NCI-H2227 treated with DMSO at 0.1 percent for 48 hours (cell line): ENCODE results near the gene SCARB1.

Source experiments
- DNase-seq: peaks from one replicate; lab custom pipeline; 2025; lab: John Stamatoyannopoulos, UW

SCARB1 gene

DNA sequence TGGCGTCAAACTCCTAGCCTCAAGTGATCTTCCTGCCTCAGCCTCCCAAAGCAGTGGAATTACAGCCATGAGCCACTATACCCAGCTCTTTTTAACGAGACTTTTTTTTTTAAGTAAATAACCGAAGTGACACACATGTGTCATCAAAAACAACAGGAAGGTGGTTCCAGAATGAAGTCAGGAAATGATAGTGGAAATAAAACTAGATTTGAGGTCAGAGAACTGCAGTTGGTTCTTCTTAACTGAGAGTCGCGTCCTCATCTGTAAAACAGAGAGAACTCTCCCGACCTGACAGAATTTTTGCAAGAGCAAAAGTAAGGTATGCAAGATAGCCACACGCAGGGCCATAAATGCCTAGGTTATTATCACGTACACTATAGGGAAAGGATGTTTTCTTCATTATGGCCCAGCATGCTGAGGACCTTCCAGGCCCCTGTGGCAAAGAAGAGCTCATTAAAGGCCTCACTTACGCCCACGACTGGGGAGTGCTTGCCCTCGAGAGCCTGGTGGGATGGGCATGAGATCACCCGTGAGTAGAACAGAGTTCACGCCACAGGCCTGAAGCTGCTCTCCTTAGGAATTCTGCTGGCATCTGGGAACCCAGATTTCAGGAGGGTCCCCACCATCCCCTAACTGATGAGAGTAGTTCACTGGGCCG is 67.2 kb downstream of the SCARB1 start:
- no peak for DNase-seq

DNA sequence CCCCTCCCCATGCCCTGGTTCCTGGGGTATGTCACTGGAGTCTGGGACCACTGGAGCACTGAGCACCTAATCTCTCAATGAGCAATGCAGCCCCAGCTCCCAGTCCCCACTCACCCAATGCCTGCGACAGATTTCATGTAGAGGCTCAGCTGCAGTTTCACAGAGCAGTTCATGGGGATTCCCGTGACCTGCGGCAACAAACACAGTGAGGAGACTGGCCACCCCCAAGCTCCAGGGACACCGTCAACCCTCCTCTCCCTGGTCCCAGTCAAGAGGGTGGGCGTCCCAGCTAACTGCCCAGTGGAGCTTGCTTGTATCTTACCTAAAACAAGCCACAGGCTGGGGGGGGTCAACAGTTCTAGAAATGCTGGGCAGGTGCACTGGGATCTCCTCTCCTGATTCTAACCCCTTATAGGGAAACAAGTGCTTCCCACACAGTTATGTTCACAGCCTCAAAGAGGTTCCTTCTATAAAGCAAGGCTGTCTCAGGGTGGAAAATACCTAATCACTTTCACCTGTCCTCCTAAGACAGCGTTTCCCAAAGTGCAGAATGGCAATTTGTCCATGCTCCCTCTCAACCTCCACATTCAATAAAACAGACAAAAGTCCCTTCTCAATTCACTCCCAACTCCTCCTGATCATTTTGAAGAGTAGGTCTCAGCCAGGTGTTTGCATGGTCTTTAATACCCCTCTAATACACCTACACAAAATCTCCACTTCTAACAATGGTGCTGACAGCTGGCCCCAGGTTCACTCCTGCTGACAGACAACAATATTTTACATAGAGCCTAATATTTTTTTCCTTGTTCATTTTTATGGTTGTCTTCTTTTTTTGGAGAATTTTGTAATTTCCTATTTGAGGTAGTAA is 68.3 kb downstream of the SCARB1 start:
- DNase-seq = no peak

DNA sequence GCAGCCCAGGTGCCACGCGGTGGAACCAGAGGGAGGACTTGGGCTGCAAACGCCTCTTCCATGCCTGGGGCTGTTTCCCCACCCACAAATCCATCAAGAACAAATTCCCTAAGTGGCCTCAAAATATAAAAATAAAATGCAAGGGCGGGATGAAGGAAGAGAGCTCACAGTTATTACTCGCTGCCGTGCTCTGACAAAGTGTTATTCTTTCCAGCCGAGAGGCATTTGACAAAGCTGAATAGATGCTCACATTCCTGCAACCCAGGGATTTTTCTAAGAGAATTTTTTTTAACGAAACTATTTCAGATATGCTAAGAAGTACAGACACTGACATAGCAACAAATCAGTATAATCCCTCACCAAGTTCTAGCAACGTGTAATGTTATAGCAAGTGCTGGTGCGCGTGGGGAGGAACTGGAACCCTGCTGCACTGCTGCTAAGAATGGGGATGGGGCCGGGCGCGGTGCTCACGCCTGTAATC is 70.7 kb downstream of the SCARB1 start:
- DNase-seq = no peak

DNA sequence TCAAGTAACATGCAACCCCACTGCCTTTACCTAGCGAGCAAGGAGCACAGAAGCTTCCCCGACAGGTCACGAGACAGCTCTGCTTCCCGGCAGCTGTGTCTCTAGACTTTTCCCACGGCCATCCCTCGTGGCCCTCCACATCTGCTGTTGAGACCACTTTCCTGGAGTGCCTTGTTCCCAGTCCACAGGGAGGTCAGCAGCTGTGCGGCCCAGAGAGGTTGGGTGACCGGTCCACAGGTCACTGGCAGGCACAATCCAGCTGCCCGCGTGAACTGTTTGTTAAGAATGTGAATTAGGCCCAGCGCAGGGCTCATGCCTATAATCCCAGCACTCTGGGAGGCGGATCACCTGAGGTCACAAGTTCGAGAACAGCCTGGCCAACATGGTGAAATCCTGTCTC is 71.5 kb downstream of the SCARB1 start:
- no peak for DNase-seq

DNA sequence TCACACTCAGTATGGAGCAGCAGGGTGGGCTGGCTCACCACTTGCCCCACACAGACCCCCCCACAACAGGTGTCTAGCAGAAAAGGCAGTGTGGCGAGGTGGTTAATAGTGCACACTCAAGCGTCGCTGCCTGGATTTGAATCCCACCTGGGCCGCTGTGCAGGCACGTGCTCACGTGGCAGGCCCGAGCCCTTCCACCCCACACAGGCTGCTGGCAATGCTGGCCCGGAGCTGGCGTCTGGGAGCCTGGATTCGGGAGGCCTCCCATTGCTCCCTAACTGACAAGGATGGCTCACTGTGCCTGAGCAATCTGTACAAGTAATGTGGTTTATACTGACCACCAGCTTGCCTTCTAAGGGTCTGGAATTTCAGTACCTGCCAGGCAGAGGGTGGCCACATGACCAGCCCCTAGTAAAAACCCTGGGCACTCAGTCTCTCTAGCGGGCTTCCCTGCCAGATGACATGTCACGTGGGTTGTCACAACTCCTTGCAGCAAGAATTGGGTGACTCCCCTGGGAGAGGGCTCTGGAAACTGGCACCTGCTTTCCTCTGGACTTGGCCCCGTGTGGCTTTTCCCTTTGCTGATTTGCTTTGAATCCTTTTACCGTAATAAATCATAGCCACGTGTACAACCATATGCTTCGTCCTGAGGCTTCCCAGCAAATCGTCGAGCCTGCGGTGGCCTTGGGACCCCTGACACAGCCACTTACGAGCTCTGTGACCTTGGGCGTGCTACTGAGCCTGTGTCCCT is 72.8 kb downstream of the SCARB1 start:
- no peak for DNase-seq

DNA sequence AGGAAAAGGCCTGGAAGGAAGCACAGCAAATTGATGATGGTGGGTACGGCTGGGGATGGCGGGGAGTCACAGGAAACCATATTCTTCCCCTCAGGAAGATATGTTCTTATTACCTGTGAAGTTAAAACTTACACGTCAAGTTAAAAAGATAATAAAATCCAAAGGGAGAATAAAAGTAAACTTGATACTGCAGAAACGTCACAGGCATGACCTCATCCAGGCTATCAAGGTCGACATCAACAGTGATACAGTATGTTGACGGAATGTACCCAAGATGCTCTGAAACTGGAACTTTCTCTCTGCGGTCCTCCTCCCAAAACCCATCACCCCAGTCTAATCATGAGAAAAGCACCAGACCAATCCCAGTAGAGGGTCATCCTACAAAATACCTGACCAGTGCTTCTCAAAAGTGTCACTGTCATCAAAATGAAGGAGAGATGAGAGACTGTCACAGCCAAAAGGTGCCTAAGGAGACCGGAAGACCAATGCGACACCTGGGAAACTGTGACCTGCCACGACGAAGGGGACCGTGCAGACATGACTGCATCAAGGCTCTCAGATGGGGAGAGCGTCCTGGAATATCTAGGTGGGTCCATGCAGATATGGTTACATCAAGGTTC is 74.6 kb downstream of the SCARB1 start:
- DNase-seq = no peak

DNA sequence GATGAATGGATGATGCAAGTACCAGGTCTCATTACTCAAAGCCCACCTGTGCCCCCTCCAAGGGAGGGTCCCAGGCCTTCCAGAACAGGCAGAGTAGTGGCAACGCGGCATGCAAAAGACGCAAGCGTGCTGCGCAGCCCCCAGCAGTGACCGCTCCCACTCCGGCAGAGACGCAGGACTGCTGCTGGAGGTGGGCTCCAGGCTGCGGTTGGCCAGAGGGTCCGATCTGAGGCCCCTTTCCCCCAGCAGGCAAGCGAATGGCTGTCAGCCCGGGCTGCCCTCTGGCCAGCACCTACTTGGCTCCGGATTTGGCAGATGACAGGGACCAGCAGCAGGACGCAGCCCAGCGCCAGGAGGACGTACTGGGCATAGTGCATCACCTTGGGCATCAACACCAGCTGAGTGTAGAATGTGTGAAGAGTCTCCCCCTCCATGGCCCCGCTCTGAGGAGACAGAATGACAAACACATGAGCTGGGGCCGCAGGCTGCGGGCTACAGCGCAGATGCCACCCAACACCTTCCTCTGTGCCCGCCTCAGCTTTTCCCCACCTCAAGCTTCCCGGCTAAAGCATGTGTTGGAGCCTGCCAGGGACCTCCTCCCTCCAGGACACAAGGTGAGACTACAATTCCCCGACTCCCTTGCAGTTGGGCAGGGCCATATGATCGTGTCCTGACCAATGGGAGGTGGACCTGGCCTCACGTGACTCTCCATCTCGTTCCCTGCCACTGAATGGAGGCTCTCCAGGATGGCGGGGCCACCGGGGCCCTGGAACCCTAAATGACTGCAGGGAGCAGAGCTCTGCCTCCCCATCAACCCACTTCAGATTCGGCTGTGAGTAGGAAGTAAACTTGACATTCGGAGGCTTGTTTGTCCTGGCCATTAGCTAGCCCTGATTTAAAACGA is 77.4 kb downstream of the SCARB1 start:
- peak; percentile 91 for DNase-seq

DNA sequence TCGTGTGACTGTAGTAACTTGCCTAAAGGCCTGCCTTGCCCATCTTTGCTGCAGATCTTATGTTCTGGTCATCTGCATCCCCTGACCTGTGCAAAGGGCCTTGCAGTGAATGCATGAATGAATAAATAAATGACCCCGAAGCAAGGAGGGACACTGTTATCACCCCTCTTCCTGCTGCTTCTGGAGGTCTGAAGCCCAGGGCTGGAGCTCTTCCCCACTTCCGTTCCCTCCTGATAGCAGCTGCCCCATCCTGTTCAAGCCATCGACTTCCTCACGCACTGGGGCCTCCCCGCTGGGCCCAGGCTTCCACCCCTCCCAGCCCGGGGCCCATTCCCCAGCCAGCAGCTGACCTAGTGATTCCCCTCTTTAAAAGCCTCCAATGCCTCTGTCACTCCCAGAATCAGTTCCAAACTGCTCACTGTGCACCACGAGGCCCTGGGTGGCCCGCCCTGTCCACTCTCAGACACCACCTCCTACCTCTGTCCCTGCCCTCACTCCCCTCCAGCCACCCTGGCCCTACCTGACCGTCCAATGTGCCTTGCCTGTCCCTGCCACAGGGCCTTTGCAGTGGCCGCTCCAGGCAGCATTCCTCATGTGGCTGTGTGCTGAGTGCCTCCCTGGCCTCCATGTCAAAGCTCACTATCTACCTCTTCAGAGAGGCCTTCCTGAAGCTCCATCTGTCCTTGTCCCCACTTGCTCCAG is 78.6 kb downstream of the SCARB1 start:
- DNase-seq = no peak

DNA sequence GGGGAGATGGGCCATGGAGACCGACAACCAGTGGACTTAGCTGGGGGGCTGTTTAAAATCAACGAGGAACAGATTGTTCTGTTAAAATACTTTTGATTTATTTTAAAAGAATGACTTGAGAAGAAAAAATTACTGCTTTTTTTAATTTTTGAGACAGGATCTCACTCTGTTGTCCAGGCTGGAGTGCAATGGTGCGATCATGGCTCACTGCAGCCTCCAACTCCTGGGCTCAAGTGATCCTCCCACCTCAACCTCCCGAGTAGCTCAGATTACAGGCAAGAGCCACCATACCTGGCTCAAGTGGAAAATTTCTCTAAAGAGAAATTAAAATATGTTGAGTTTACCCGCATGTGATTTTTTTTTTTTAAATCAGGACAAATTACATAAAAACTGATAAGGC is 80.6 kb downstream of the SCARB1 start:
- DNase-seq = no peak

DNA sequence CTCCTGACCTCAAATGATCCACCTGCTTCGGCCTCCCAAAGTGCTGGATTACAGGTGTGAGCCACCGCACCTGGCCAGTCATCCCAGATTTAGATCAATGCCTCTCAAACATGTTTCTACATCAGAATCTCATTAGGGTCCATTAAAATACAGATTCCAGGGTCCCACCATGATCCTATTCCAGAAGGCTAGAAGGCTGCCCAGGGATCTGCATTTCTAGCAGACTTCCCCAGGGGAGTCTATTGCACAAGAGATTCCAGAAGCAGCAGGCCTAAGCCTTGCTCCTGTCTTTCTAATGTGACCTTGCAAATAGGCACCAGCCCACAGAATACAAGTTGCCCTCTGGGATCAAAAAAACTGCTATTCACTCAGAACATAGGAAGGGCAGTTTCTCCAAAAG is 81.5 kb downstream of the SCARB1 start:
- DNase-seq = no peak

DNA sequence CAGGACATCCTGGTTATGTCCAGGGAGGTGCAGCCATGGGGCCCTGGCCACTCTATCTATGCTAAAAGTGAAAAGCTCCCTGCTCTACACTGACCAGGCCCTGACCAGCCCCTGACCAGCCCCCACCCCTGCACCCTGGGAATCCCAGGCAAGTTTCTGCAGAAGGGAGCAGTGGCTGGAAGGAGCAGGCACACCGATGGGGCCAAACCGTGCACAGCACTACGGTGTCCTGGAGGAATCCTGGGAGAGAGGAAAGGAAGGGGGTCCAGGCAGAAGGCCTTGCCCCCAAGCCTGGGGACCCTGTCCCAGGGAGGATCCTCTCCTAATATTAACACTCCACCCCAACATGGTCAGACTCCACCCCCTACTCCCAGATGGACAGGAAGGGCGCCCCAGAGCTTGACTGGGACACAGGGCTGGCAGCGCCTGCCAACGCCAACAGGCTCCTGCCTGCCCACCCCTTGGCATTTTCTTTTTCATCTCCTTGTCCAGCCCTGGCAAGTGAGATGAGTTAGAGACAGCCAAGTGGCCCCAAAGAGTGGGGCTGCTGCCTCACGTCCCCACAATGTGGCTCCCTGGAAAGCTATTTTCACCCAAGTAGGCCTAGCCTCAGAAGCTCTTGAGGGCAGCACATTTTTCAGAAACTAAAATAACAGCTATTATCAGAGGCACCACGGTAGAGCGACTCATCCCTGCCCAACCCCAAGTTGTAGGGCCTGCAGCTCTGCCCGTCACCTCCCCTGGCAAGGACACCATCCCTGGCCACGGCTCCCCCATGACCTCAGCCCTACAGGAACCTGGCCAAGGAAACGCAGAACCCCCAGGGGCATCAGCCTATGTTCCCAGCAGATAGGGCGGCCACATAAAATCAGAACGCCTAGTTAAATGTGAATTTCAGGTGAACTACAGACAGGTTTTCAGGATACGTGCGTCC is 82.6 kb downstream of the SCARB1 start:
- DNase-seq = no peak

DNA sequence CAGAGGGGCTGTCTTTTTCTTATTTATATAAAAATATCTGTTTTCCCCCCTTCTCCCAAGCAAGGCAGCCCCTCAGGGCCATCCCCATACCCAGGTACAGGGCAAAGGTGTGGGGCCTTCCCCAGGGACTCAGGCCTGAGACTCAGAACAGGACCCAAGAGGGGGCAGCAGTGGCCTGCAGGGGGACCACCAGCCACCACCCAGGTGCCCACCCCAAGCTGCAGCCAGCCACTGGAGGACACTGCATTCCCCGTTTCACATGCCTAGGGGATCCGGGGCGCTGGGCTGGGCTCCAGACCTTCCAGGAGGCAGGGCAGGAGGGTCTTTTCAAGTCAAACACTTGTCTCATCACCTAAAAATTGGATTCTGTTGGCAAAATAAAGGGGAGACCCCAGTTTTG is 83.3 kb downstream of the SCARB1 start:
- no peak for DNase-seq

DNA sequence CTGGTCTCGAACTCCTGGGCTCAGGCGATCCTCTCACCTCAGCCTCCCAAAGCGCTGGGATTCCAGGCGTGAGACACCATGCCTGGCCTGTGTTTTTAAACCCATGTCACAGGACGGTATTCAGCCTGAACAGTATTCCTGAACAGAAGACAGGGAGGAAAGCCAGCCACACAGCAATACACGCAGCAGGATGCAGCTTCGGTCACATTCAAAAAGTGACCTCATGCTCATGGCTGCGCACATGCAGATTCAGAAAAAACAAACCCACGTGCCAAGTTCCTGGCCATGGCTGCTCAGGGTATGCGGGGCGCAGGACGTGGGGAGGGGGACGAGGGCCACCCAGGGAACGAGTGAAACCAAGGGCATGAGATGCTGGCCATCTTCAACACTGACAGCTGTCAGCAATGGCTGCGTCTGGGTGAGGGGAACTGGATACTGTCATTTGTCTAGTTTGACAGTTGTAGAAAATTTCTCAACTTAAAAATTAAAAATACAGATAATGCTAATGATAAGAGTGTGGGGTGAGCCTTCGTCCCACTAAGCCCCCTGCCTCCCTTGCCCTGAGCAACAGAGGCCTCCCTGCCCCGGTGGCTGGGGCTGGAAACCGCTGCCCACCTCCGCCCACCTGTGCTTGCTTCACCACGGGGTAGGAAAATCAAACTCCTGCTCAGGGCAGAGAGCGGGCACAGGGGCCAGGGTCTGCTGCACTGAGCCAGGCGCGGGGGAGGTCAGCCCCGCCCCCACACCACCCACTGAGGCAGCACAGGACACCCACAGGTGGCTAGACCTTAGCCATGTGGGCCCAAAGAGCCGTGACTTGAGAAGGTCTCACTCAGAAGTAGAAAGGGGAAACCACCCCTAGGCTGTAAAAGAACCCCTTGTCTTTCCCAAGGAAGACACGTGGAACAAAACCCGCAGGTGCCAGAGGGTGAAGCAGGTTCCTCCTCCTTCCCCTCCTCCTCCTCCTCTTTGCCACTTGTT is 84.2 kb downstream of the SCARB1 start:
- no peak for DNase-seq

DNA sequence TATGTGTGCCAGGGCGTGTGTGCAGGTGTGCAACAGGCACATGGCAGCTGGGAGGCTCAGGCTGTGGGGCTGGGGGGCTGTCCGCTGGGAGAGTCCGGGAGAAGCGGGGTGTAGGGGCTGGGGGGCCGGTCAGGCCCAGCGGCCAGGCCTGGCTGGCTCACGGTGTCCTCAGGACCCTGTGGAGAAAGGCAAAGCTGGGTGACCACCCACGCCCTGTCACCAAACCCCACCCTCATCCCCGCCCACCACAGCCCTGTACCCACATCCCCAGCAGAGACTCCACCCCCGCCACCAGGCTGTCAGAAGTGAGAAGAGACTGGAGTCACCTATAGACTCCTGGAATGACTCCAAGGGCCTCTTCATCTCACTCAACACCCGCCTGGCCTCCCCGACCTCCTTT is 85.3 kb downstream of the SCARB1 start:
- no peak for DNase-seq

DNA sequence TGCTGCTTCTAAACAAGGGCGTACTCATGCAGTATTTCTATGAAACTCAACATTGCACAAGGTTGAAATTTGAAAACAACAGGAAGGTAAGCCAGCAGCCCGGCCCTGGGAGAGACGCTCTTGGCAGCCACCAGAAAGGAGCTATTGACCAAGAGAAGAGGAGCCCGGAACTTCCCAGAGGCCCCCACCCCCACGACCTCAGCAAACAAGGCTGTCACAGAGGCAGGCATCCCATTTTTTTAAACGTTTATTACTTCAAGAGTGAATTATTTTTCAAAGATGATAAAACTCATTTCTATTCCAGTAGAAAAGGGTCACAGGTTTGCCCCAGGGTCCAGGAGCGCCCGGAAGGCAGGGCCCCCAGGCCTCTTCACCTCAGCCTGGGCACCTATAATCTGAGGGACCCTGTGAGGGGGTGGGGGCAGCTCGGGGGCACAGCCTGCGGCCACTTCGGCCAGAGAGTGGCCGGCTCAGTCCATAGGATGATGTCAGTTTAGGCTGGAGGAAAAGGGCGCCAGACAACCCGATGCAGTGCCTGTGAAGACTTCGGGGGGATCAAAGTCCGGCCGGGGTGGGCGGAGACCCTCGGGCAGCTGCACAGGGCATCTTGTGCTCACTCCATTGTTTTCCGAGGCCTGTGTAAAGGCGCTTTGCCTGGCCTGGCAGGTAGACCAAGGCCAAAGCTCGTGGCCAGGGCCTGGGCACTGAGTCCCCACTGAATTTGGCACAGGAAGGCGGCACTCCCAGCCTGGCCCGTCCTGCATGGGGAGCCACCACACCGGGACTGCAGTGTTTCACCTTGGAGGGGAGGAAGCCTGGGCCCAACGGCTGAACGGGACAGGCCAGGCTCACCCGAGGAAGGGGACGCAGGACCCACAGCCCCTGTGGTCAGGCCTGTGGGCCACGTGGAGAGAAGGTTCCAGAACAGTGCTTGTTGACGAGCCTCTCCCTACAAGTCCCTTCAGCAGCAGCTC is 86.0 kb downstream of the SCARB1 start:
- no peak for DNase-seq

DNA sequence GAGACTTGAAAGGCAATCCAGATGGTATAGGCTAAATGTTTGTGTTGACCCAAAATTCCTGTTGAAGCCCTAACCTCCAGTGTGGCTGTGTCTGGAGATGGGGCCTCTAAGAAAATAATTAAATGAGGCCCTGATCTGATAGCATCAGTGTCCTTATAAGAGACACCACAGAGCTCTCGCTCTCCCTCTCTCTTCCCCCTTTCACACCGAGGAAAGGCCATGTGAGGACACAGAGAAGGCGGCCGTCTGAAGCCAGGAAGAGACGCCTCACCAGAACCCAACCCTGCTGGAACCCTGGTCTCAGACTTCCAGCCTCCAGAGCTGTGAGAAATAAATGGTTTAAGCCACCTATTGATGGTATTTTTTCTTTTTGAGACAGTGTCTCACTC is 87.5 kb downstream of the SCARB1 start:
- no peak for DNase-seq
